Cerebellar nuclear complex (tissue), 1 donor: Measurements from ENCODE around the gene SMIM35.

Source experiments
- DNase-seq, 2 experiments: peaks; one replicate each; lab custom pipeline; 2025; lab: John Stamatoyannopoulos, UW

Gene SMIM35

DNA sequence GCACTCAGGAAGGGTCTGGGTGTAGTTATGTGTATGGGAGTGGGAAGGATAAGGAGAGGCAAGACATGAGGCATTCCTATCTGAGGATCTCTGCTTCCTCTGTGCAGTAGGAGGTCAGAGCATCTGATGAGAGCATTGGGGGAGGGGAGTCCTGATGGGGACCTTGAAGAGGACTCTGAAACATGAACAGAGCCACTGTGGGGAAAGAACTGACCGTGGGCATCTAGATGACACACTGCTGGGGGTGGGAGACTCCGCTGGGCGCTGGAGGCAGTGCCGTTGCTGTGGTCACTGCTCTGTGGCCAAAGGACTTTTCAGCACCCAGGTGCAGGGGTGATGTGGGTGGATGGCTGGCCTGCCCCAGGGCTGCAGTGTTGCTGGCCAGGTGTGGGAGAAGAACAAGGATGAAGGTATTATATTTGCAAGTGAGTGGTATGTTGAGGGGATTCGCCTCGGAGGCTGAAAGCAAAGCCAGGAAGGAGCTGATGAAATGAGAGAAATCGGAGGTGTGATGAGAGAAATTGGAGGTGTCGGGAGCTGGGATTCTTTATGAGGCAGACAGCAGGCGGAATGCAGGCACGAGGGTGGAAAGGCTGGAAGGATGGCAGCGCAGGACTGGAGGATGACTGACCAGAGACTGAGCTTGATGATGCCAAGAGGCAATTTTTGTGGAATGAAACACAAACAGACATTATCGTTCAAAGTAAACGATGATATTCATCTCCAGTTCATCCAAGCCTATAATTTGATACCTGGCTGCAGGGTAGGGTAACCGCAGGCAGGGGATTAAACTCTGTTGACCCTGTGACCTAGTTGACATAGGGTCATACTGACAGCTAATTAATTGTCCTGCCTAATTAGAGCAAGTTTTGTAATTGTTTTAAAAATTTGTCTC, 29.3 kb downstream of the SMIM35 start:
- DNase-seq = no peak

GRCh38 chr11:118056806-118057205, 30.0 kb downstream of the SMIM35 start:
- no peak for DNase-seq

DNA sequence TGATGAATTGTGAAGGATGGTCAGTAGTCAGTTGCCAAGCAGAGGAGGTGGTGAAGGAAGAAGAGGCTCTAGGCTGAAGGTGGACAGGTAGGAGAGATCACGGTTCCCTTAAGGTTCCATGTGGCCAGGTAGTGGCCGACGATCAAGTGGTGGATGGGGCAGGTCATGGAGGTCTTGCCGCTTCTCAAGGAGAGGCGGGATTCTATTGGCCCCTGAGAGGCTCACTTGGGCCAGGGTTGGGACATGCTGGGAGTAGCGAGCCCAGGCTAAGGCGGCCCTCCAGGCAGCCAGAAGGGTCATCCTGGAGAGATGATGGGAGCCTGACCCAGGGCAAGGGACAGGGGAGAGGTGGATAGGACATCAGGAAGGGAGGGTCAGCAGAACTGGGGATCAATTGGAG, 30.8 kb downstream of the SMIM35 start:
- no peak for DNase-seq

GRCh38 chr11:118054712-118055640, 31.8 kb downstream of the SMIM35 start:
- DNase-seq = no peak

- DNase-seq = no peak
Observed at GRCh38 chr11:118052581-118053206, 34.1 kb downstream of the SMIM35 start.

DNA sequence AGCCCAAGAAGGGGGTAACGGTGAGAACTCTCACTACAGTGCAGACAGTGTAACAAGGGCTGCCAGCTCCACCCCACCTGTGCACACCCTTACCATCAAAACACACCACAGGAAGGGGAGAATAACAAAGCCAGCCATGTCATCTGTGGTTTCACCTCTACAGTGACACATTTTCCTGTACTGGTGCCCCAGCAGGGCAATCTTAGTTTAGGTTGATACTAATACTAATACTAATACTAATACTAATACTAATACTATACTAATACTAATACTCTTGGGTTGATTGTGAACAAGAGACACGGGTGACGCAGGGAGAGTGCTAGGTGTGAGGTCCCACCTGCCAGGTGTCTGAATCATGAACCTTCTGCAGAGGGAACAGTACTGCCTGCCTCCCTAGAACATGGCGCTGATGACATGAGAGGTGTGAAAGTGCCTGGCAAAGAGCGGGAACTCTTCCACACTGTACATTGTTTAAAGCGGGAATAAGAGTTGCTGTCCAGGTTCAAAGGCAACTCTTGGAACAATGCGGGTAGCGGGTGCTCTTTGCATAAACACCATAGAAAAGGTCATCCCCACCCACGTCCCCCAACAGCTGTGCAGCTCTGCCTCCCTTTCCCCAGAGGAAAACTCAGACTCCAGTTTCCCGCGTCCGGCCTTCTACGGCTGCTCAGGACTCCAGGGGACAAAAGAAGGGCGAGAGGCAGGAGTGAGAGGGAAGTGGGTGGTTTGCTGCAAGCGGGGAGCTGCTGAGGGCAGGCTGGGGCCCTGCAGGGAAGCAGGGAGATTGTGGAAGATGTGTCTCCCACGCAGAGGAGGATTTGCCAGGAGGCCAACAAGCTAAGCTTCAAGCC, 34.9 kb downstream of the SMIM35 start:
- no peak for DNase-seq

DNA sequence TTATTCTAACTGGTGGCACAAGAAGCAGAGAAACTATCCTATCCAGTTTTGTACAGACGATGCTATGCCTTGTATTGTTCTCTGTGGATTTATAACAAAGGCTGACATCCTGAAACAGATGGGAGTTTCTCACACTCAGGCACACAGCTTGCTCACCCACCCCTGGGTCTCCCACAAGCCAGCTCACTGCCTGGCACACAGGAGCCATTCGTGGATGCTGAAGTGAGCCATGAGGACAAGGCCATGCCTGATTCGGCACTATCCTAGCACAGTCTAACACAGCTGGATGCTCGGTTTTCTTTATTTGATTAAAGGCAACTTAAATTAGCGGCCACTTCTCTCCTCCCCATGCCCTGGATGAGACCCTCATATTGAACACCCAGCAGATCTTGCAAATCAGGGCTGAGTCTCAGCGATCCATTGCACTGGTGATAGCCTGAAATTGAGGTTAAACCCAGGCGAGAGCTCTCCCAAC, 35.6 kb downstream of the SMIM35 start:
- no peak for DNase-seq

DNA sequence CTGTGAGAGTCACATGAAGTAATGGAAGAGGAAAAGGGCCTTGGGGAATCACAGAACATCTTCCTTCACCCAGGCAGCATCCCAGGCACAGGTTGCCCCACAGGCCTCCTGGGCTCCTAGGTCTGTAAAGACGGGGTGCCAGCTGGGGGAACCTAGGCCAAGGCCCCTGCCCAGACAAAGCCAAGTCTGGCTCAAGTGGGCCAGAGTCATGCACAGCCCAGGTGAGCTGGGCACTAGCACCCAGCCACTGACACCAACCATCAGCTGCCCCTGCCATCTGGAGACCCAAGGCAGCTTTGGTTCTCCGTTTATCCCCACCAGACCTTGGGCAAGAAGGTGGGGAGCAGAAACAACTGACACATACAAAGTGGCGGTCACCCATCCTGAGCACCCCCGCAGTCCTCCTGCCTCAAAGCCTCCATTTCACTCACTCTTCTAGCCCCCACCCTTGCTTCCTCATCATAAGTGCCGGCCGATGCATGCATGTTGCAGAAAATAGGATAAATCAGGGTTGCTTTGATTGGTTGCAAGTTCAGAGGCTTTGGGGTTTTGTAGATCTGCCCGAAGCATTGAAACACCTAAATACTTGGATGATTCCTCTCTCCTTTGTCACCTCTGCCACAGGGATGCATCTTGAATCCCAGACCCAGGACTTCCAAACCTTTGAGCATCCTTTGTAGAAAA, 36.4 kb downstream of the SMIM35 start:
- DNase-seq = no peak

- no peak for DNase-seq
Observed at GRCh38 chr11:118049771-118050170, 37.0 kb downstream of the SMIM35 start.

- no peak for DNase-seq
Observed at GRCh38 chr11:118048472-118049370, 38.0 kb downstream of the SMIM35 start.

DNA sequence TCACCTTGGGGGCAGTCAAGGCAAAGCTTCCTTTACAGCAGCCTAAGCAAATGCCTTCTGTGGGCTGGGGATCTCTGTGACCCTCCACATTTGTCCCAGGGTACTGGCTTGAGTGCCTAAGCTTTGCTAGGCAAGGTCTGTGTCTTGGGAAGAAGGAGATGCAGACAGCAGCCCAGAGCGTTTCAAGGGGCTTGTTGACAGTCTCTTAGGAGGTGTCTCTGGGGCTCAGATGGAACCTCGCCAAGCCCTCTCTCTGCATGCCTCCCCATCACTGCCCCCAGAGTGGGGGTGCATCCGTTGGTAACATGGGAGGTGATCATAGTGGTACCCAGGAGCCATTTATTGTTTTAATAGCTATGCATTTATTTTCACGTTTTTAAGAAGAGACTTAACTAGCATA, 39.0 kb downstream of the SMIM35 start:
- no peak for DNase-seq

GRCh38 chr11:118046964-118047700, 39.6 kb downstream of the SMIM35 start:
- DNase-seq = no peak

GRCh38 chr11:118046051-118046963, 40.5 kb downstream of the SMIM35 start:
- DNase-seq = no peak

- no peak for DNase-seq
Observed at GRCh38 chr11:118045191-118045590, 41.6 kb downstream of the SMIM35 start.

- no peak for DNase-seq
Observed at GRCh38 chr11:118042796-118043195, 44.0 kb downstream of the SMIM35 start.

DNA sequence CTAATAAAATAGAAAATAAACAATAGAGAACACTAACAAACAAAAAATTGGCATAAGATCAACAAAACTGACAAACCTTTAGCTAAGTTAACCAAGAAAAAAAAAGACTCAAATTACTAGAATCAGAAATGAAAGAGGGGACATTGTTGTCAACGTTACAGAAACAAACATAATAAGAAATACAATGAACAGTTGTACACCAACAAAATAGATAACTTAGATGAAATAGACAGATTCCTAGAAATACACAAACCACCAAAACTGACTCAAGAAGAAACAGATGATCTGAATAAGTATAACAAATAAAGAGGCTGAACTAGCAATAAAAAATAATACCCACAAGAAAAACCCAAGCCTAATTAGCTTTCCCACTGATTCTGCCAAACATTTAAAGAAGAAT, 44.6 kb downstream of the SMIM35 start:
- no peak for DNase-seq

GRCh38 chr11:118033443-118033842, 53.3 kb downstream of the SMIM35 start:
- no peak for DNase-seq

GRCh38 chr11:118028626-118029025, 58.1 kb downstream of the SMIM35 start:
- DNase-seq = no peak
